ENCODE results near the gene RFK.
A peak's percentile ranks its signal among the peaks of the same experiment; 100 is the strongest.

RFK gene

GRCh38 chr9:76412638-76413037, 18.4 kb upstream of the RFK start:
- no peak for DNase-seq (ENCODE audit: low spot score)

- DNase-seq (ENCODE audit: low spot score), result no peak
Measured at GRCh38 chr9:76405868-76406267, 11.6 kb upstream of the RFK start.

GRCh38 chr9:76405340-76405739, 11.1 kb upstream of the RFK start:
- no peak for DNase-seq (ENCODE audit: low spot score)

GRCh38 chr9:76404401-76404800, 10.2 kb upstream of the RFK start:
- DNase-seq (ENCODE audit: low spot score), result no peak

GRCh38 chr9:76403352-76403751, 9.1 kb upstream of the RFK start:
- DNase-seq (ENCODE audit: low spot score), result peak; percentile 78

GRCh38 chr9:76401580-76402354, 7.5 kb upstream of the RFK start:
- DNase-seq (ENCODE audit: low spot score), result peak; percentile 48

GRCh38 chr9:76401176-76401575, 7.0 kb upstream of the RFK start:
- DNase-seq (ENCODE audit: low spot score), result no peak

- DNase-seq (ENCODE audit: low spot score), result no peak
Measured at GRCh38 chr9:76400534-76401096, 6.4 kb upstream of the RFK start.

- no peak for DNase-seq (ENCODE audit: low spot score)
Measured at GRCh38 chr9:76399856-76400255, 5.6 kb upstream of the RFK start.

- DNase-seq (ENCODE audit: low spot score), result no peak
Measured at GRCh38 chr9:76396597-76396996, 2.4 kb upstream of the RFK start.

- no peak for DNase-seq (ENCODE audit: low spot score)
Measured at GRCh38 chr9:76396144-76396543, 1.9 kb upstream of the RFK start.

GRCh38 chr9:76395381-76395780, 1.2 kb upstream of the RFK start:
- DNase-seq (ENCODE audit: low spot score), result no peak

- DNase-seq (ENCODE audit: low spot score), result peak; percentile 83
Measured at GRCh38 chr9:76394960-76395252, 680 bp upstream of the RFK start.

- DNase-seq (ENCODE audit: low spot score), result no peak
Measured at GRCh38 chr9:76390656-76391055, 3.6 kb downstream of the RFK start.

- DNase-seq (ENCODE audit: low spot score), result no peak
Measured at GRCh38 chr9:76379494-76379893, 14.7 kb downstream of the RFK start.

GRCh38 chr9:76378367-76379073, 15.7 kb downstream of the RFK start:
- DNase-seq (ENCODE audit: low spot score), result no peak

- no peak for DNase-seq (ENCODE audit: low spot score)
Measured at GRCh38 chr9:76377791-76378190, 16.4 kb downstream of the RFK start.

GRCh38 chr9:76374783-76375559, 19.3 kb downstream of the RFK start:
- peak; percentile 73 for DNase-seq (ENCODE audit: low spot score)

- DNase-seq (ENCODE audit: low spot score), result no peak
Measured at GRCh38 chr9:76373784-76374474, 20.3 kb downstream of the RFK start.

GRCh38 chr9:76373173-76373783, 20.9 kb downstream of the RFK start:
- DNase-seq (ENCODE audit: low spot score), result peak; percentile 76

GRCh38 chr9:76372336-76372735, 21.9 kb downstream of the RFK start:
- no peak for DNase-seq (ENCODE audit: low spot score)

- no peak for DNase-seq (ENCODE audit: low spot score)
Measured at GRCh38 chr9:76371901-76372300, 22.3 kb downstream of the RFK start.
